Mammary epithelial cell (primary cell): ENCODE measurements around the gene RARG.

ENCODE experiments used
- EZH2 ChIP-seq: IDR thresholded peaks from 2 replicates; pipeline ENCODE4 v1.6.1; 2012; ENCODE audit warnings: low read length, inconsistent platforms, borderline replicate concordance
- TF ChIP-seq, protein P1 (sequence below), 2 donors: IDR thresholded peaks in 1 of 2; conservative IDR thresholded peaks in 1 of 2; 2 replicates each; pipeline ENCODE4 v1.5.1; 2011 to 2012; ENCODE audit warnings: inconsistent platforms in 2 of 2, low read length in 2 of 2, mild to moderate bottlenecking in 2 of 2, control low read depth in 1 of 2, low read depth in 1 of 2; ENCODE audit not compliant: insufficient read depth in 1 of 2; ENCODE audit errors: extremely low read depth in 1 of 2

DNA sequence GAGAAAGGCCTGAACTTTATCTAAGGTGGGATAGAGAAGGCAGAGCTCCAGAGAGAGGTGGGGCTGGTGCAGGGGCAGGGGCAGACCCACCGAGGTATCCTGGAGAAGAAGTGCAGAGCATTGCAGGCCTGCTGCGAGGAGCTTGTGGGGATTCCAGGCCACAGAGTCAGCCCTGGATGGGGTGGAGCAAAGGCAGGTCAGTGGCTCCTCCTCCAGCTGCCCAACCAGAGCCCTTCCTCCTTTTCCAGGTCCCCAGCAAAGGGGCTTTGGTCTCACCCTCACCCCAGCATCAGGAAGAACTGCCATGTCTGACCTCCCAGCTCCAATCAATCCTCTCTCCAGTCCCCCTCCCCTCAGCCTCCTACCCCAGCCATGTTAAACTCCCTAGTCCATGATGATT lies 71.3 kb downstream of the RARG start:
- TF ChIP-seq, protein P1, sequence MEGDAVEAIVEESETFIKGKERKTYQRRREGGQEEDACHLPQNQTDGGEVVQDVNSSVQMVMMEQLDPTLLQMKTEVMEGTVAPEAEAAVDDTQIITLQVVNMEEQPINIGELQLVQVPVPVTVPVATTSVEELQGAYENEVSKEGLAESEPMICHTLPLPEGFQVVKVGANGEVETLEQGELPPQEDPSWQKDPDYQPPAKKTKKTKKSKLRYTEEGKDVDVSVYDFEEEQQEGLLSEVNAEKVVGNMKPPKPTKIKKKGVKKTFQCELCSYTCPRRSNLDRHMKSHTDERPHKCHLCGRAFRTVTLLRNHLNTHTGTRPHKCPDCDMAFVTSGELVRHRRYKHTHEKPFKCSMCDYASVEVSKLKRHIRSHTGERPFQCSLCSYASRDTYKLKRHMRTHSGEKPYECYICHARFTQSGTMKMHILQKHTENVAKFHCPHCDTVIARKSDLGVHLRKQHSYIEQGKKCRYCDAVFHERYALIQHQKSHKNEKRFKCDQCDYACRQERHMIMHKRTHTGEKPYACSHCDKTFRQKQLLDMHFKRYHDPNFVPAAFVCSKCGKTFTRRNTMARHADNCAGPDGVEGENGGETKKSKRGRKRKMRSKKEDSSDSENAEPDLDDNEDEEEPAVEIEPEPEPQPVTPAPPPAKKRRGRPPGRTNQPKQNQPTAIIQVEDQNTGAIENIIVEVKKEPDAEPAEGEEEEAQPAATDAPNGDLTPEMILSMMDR (conservative IDR thresholded peaks at IDR 0.05 in 1 of 2, IDR thresholded peaks at IDR 0.05 in 1 of 2; ENCODE audit: extremely low read depth in 1 of 2, insufficient read depth in 1 of 2, low read depth in 1 of 2, low read length in 2 of 2), result no peak
- TF ChIP-seq EZH2, result no peak
